SW480 (cell line): ENCODE measurements around the gene LPP.

ENCODE experiments used
- DNase-seq: peaks from one replicate; pipeline ENCODE4 v3.0.0-alpha.2; 2016; ENCODE audit warnings: low spot score

Gene LPP

GRCh38 chr3:188720215-188720614 is 566.3 kb downstream of the LPP start:
- DNase-seq, result no peak

GRCh38 chr3:188720636-188721035 is 566.7 kb downstream of the LPP start:
- DNase-seq, result no peak

GRCh38 chr3:188721312-188721711 is 567.4 kb downstream of the LPP start:
- DNase-seq, result no peak

- no peak for DNase-seq
Measured at GRCh38 chr3:188721990-188722389, 568.0 kb downstream of the LPP start.

- DNase-seq, result no peak
Measured at GRCh38 chr3:188722963-188723362, 569.0 kb downstream of the LPP start.

- no peak for DNase-seq
Measured at GRCh38 chr3:188727052-188727451, 573.1 kb downstream of the LPP start.

- DNase-seq, result no peak
Measured at GRCh38 chr3:188728371-188728896, 574.5 kb downstream of the LPP start.

GRCh38 chr3:188729422-188729821 is 575.5 kb downstream of the LPP start:
- no peak for DNase-seq

- no peak for DNase-seq
Measured at GRCh38 chr3:188734395-188734794, 580.4 kb downstream of the LPP start.

- no peak for DNase-seq
Measured at GRCh38 chr3:188739511-188739910, 585.6 kb downstream of the LPP start.

- no peak for DNase-seq
Measured at GRCh38 chr3:188740010-188740409, 586.1 kb downstream of the LPP start.

- no peak for DNase-seq
Measured at GRCh38 chr3:188742755-188743550, 589.0 kb downstream of the LPP start.

GRCh38 chr3:188744166-188744565 is 590.2 kb downstream of the LPP start:
- DNase-seq, result no peak

GRCh38 chr3:188745031-188745430 is 591.1 kb downstream of the LPP start:
- DNase-seq, result no peak

GRCh38 chr3:188746291-188746783 is 592.4 kb downstream of the LPP start:
- peak; percentile 33 for DNase-seq

- DNase-seq, result no peak
Measured at GRCh38 chr3:188747489-188747888, 593.5 kb downstream of the LPP start.

GRCh38 chr3:188749010-188749617 is 595.2 kb downstream of the LPP start:
- no peak for DNase-seq

GRCh38 chr3:188749830-188750229 is 595.9 kb downstream of the LPP start:
- DNase-seq, result no peak

GRCh38 chr3:188750617-188751016 is 596.7 kb downstream of the LPP start:
- no peak for DNase-seq

GRCh38 chr3:188752850-188753249 is 598.9 kb downstream of the LPP start:
- no peak for DNase-seq

- DNase-seq, result no peak
Measured at GRCh38 chr3:188754267-188754666, 600.3 kb downstream of the LPP start.

- DNase-seq, result no peak
Measured at GRCh38 chr3:188756241-188756640, 602.3 kb downstream of the LPP start.

GRCh38 chr3:188759336-188760005 is 605.5 kb downstream of the LPP start:
- DNase-seq, result no peak
